Inferior parietal cortex (tissue), 1 donor: ENCODE measurements around the gene TNMD.
A peak's percentile ranks its signal among the peaks of the same experiment; 100 is the strongest.
"Not testable (repeated sequence)": the region's sequence is repeated elsewhere in the genome, so short reads cannot be mapped to it uniquely, and the experiment has no call there.

Experiments used
- DNase-seq: peaks from one replicate; pipeline ENCODE4 v3.0.0-alpha.2; 2016; ENCODE audit errors: extremely low spot score

TNMD gene

DNA sequence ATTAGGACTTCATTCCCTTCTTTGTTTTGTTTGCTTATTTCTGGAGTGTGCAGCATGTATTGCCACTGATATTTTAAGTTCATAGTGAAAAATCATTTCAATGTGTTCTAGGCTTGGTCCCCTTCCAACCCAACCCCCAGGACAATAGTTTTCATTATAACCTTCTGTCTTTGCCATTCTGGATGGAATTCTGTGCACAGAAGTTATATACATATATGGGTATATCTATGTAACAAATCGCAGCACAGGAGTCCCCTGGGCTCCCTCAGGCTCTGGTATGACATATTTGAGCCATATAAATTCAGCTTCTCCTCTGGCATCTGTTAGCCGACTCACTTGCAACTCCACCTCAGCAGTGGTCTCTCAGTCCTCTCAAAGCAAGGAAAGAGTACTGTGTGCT lies at the start of gene TNMD:
TSS of gene TNMD (plus strand) at position 326 of the 400 bp plus-strand sequence. CDS start 83 bp downstream, outside the sequence.
- DNase-seq, result no peak

- not testable (repeated sequence) for DNase-seq
These were observed 19.2 kb upstream of the TNMD start for GRCh38 chrX:100565534-100565933.

GRCh38 chrX:100586747-100587146 lies 2.0 kb downstream of the TNMD start:
- DNase-seq, result no peak

DNA sequence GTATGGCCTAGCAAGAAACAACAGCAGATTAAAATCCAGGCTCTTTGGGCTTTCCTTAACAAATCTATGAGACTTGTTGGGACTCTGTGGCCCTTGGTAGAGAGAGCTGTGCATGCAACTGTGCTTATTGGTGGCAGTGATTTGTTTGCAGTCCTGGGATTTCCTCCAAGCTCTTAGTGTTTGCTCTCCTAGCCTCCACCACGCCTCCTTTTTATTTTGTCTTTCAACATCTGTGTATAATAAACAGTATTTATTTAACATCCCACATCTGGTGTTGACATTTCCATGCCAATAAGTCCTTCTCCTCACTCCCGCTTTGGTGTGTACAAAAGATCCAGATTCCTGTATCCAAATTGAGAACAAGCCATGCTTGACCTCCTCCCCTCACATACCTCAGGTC lies 3.1 kb downstream of the TNMD start:
- no peak for DNase-seq

GRCh38 chrX:100591256-100592051 lies 6.7 kb downstream of the TNMD start:
- no peak for DNase-seq

DNA sequence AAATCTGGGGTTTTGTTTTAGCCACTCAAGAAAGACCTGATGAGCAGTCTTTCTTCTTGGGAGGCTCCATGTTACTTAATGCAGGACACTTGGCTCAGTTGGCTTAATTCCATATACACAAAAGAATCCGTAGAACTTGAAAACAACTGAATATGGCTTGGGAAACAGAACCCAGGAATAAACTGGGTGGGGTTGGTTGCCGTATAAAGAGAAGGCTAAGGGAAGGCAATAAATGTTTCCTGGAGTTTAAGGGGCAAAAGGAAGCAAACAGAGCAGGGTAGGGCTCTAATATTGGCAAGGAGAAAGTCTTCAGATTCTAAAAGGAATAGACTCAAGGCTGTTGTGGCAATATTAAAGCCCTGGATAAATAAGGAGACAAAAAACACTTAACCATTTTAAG lies 8.4 kb downstream of the TNMD start:
- DNase-seq, result no peak

DNA sequence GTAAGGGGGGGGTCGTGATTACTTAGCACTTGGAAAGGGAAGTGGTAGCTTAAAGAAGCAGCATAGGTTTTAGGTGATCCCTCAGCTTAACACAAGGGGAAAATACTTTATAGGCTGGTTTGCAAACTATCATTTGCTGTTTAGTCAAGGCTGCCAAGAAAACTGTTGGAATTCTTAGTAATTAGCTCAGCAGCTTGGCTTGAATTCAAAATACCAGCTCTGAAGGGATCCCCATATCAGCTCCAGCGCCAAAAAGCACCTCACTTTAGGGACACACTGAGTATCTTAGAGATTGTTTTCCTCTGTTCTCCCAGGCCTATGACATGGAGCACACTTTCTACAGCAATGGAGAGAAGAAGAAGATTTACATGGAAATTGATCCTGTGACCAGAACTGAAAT lies 8.8 kb downstream of the TNMD start:
- no peak for DNase-seq

DNA sequence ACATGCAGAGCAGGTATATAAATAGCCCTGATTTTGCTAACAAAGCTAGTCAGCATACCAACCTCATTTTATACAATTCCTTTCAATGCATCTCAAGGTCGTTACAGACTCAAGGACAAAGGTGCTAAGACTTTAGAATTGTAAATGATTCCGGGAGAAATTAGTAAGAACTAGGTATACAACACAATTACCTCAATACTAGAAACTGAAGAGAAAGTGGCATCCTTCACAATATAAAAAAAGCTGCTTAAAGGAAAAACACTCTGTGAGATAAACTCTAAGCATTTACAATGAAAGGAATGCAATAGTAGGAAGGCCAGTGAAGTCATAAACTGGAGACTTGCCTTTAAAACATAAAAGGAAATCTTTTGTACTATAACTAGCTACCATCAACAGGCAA lies 11.9 kb downstream of the TNMD start:
- DNase-seq, result no peak

GRCh38 chrX:100599456-100599855 lies 14.7 kb downstream of the TNMD start:
- DNase-seq, result no peak

DNA sequence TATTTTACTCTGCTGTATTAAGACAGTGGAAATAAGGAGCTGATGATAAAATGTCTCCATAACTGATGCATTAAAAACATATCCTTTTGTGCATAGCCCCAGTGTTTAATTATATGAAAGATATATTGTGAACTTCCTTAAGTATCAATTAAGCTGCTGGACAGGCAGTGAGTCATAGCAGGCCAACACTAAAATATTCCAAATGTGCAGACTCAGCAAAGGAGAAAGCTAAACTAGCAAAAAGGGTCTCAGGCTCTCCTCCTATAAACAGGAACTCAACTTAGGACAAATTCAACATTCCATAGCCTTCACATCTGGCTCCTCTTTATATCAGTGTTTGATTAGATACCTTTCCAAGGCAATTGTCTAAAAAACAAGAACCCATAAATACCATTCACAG lies 15.6 kb downstream of the TNMD start:
- no peak for DNase-seq

GRCh38 chrX:100600758-100601157 lies 16.0 kb downstream of the TNMD start:
- no peak for DNase-seq

DNA sequence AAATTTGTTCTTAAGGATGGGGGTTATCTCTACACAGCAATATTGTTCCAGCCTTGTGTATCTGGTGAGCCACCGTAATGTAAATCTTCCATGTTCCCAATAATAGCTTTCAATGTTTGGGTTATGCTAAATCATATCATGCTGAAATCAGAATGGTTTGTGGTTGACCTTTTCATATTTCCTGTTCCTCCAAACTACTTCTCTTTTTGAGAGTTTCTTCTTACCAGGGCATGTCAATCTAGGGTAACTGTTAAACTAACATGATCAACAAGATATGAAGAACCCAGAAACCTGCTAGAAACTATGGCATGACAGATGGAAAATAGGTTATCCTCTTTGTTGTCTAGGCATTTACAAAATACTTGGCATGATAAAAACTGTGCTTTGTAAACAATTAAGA lies 22.0 kb downstream of the TNMD start:
- DNase-seq, result no peak

DNA sequence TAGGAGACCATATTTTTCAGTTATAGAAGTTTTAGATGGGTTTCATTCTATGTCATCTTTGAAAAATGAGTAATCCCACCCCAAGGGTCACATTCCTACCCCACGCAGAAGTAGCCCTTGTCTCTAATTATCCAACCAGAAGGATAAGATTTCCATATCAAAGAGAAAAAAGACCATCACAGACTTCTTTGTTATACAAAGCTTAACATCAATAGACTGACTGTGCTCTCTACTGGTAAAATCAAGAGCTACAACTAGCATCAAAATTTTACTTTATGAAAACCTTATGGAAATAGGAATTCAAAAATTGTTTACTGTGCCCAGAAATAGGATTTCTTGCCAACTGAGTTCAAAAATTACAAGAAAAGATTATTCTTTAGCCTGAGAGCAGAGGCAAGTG lies 24.9 kb downstream of the TNMD start:
- DNase-seq, result no peak

DNA sequence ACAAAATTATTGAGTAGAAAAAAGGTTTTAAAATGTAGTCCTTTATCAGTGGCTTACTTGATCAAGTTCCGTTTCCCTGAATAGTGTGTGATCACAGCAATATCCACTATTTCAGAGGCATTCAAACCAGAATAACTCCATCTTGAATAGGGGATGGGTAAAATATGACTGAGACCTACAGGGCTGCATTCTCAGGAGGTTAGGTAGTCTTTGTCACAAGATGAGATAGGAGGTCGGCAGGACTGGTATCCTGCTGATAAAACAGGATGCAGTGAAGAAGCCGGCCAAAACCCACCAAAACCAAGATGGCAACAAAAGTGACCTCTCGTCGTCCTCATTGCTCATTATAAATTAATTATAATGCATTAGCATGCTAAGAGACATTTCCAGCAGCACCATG lies 27.2 kb downstream of the TNMD start:
- no peak for DNase-seq

DNA sequence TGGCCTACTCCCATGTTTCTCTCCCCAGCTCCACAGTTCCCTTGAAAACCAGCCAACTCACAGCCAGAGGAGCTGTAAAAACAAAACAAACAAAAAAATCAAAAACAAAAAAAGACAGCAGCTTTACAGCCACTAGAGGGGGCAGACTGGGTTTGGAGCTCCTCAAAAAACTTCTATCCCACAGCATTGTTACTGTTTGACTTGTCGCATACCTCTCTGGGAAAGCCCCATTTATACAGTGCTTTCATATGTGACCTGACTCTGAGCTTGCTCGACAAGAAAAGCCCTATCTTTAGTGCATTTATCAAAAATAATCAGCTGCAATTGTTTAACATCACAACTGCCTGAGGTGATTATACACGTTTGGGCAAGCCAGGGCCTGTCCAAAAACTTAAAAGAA lies 30.3 kb downstream of the TNMD start:
- DNase-seq, result no peak

DNA sequence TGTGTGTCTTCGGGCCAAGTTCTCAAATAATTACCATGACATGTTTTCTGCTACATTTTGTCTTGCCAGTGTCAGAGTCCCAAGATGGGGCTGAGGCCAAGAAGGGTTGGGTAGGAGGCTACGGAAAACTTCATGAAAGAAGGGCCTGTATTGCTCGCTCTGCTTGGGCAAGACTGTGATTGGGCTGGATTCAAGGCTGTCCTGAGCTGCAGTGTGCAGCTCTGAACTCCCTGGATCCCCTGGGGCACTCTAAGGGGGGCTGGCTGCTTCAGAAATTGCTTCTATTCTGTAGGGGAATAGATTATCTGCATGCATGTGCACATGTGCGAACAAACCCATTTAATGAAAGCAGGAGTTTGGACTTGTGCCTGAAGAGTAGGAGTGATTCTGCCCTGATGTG lies 38.3 kb downstream of the TNMD start:
- DNase-seq, result no peak

DNA sequence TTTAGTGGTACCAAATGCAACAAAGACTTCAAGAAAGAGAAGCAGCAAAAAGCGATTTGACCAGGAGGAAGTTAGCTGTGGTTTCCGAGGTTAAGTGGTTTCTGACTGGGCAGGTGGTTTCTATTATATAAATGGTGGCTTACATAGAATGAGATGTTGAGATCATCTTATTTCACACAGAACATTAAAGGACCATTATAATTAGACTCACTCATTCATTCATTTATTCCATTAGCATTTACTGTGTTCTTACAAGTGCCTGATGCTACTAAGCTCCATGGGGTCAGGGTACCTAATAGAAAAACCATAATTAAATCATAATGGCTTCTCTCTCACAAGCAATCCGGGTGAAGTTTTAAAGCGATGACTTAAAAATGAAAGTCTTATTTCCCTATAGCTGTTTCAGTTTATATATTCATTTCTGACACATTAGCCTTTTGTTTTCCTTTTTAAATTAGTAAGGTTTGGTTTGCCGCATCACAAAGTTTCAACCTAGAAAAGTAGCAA lies 41.3 kb downstream of the TNMD start:
- DNase-seq, result no peak

GRCh38 chrX:100635040-100635439 lies 50.3 kb downstream of the TNMD start:
- DNase-seq, result no peak

GRCh38 chrX:100635989-100636320 lies 51.2 kb downstream of the TNMD start:
- DNase-seq, result no peak

GRCh38 chrX:100636321-100636991 lies 51.7 kb downstream of the TNMD start, which contains the start of gene TSPAN6:
Gene TSPAN6, minus strand, starts transcription at chrX:100636806. Its CDS starts 112 bp downstream, at chrX:100636694.
- peak; percentile 60 for DNase-seq

DNA sequence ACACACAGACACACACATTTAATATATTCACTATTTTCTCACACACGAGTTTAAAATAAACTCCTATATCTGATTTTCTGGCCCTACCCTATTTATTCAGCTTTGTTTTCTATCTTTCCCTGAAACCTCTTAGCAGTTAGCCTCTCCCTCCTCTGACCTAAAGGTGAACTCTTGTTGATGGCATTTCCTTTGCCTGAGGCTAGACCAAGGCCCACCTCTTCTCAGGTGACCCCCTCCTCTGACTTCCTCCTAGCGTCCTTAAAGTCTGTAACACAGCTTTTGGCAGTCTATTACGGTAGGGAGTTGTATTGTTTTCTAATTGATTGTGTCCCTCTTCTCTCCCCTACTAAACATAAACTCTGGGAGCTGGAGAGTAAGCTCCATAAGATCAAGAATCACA lies 57.6 kb downstream of the TNMD start:
- DNase-seq, result no peak

GRCh38 chrX:100643212-100643611 lies 58.5 kb downstream of the TNMD start:
- DNase-seq, result no peak
